H1 (cell line): Measurements from ENCODE around the gene SRP14. TPM values are rescaled to one million over a fixed set of nuclear protein-coding genes. Genes with fewer than 3 reads are reported as not detected.
A peak's percentile ranks its signal among the peaks of the same experiment; 100 is the strongest.

Experiments used
- CTCF ChIA-PET: fragments of 300-600 bp; sonication (Branson Sonifier 250); formaldehyde crosslinking; loops from one replicate; lab custom pipeline; 2021; ENCODE audit not compliant: partially characterized antibody; lab: Charles Lee
- POLR2A ChIA-PET: fragments of 300-600 bp; sonication (Branson Sonifier 250); formaldehyde crosslinking; loops from one replicate; lab custom pipeline; 2021; ENCODE audit warnings: inconsistent platforms; ENCODE audit not compliant: partially characterized antibody; lab: Charles Lee
- DNase-seq, 2 experiments: peaks; one replicate each; pipeline versions ENCODE4 v3.0.0 to v3.0.0-alpha.2; 2010 to 2022; ENCODE audit warnings: low spot score in 2 of 2, low read depth in 1 of 2, mixed read lengths in 1 of 2
- FAIRE-seq: peaks from 2 replicates; lab custom pipeline; 2011; peaks lifted over from hg19 to GRCh38; lab: Jason Lieb, UNC
- H2AFZ ChIP-seq: 2 replicates; pipeline ENCODE4 v1.8.1; 2012; ENCODE audit warnings: low read length, inconsistent platforms
- H2AK5ac ChIP-seq: 2 replicates; pipeline ENCODE4 v1.6.1; 2013; ENCODE audit warnings: low read depth, low read length
- H2BK120ac ChIP-seq: replicated peaks from 2 replicates; pipeline ENCODE3; 2013; ENCODE audit warnings: low read depth, low read length, inconsistent platforms
- H2BK12ac ChIP-seq: 2 replicates; pipeline ENCODE4 v1.6.1; 2013; ENCODE audit warnings: low read depth, low read length
- H2BK15ac ChIP-seq: 2 replicates; pipeline ENCODE4 v1.6.1; 2013; ENCODE audit warnings: low read length
- H2BK20ac ChIP-seq: 2 replicates; pipeline ENCODE4 v1.6.1; 2013; ENCODE audit warnings: low read length
- H2BK5ac ChIP-seq: 2 replicates; pipeline ENCODE4 v1.6.1; 2013; ENCODE audit warnings: low read depth, low read length
- H3K14ac ChIP-seq: 2 replicates; pipeline ENCODE4 v1.6.1; 2013; ENCODE audit warnings: inconsistent platforms; ENCODE audit not compliant: insufficient read length
- H3K18ac ChIP-seq: 2 replicates; pipeline ENCODE4 v1.6.1; 2013; ENCODE audit warnings: low read length; ENCODE audit errors: extremely low read depth
- H3K23ac ChIP-seq: 2 replicates; pipeline ENCODE4 v1.6.1; 2013; ENCODE audit warnings: inconsistent platforms; ENCODE audit not compliant: insufficient read length
- H3K23me2 ChIP-seq: 2 replicates; pipeline ENCODE4 v1.6.1; 2013; ENCODE audit warnings: low read depth, low read length
- H3K27ac ChIP-seq: 2 replicates; pipeline ENCODE4 v1.6.1; 2011; ENCODE audit warnings: low read depth, low read length, inconsistent platforms
- H3K27me3 ChIP-seq, 4 experiments: replicated peaks in 1 of 4; 1 replicate in 1 of 4; 2 replicates in 3 of 4; pipeline versions ENCODE4 v1.6.1 to v1.8.1; 2011 to 2013; ENCODE audit warnings: low read length in 3 of 4, mild to moderate bottlenecking in 3 of 4, inconsistent platforms in 2 of 4, mixed read lengths in 2 of 4, moderate library complexity in 1 of 4; ENCODE audit not compliant: control insufficient read depth in 3 of 4, insufficient read depth in 3 of 4; ENCODE audit errors: extremely low read depth in 1 of 4
- H3K36me3 ChIP-seq, 4 experiments: 2 replicates each; pipeline versions ENCODE4 v1.6.1 to v1.8.1; 2011 to 2013; ENCODE audit warnings: mild to moderate bottlenecking in 4 of 4, low read length in 3 of 4, moderate library complexity in 2 of 4, control low read depth in 1 of 4, inconsistent platforms in 1 of 4; ENCODE audit not compliant: insufficient read depth in 4 of 4, control insufficient read depth in 2 of 4
- H3K4ac ChIP-seq: replicated peaks from 2 replicates; pipeline ENCODE3; 2013; ENCODE audit warnings: low read length, low read depth, mixed read lengths, inconsistent platforms; ENCODE audit not compliant: insufficient read length
- H3K4me1 ChIP-seq, 4 experiments: replicated peaks in 1 of 4; 1 replicate in 1 of 4; 2 replicates in 3 of 4; pipeline versions ENCODE4 v1.6.1 to v1.8.1; 2011 to 2013; ENCODE audit warnings: low read length in 3 of 4, inconsistent platforms in 2 of 4, mixed read lengths in 1 of 4; ENCODE audit not compliant: insufficient read depth in 4 of 4, control insufficient read depth in 3 of 4
- H3K4me2 ChIP-seq, 2 experiments: 2 replicates each; pipeline versions ENCODE4 v1.6.1 to v1.8.1; 2011 to 2013; ENCODE audit warnings: low read depth in 2 of 2, low read length in 2 of 2, control low read depth in 1 of 2, inconsistent platforms in 1 of 2, mild to moderate bottlenecking in 1 of 2; ENCODE audit not compliant: insufficient read depth in 1 of 2
- H3K4me3 ChIP-seq, 4 experiments: fragments of 200-600, 300-600 bp in 1 of 4; sonication (generic), shearing (Covaris generic), sonication (Bioruptor Twin) in 1 of 4; 2 replicates each; pipeline versions ENCODE4 v1.5.1 to v1.8.1; 2011 to 2016; ENCODE audit warnings: low read length in 4 of 4, low read depth in 3 of 4, control low read depth in 2 of 4, inconsistent platforms in 2 of 4, mild to moderate bottlenecking in 2 of 4, mixed read lengths in 1 of 4, moderate library complexity in 1 of 4; ENCODE audit not compliant: insufficient read depth in 2 of 4; ENCODE audit errors: extremely low read depth in 1 of 4
- H3K56ac ChIP-seq: replicated peaks from 2 replicates; pipeline ENCODE3; 2013; ENCODE audit warnings: low read depth, mild to moderate bottlenecking, mixed read lengths, low read length, inconsistent platforms; ENCODE audit not compliant: insufficient read length
- H3K79me1 ChIP-seq: 2 replicates; pipeline ENCODE4 v1.6.1; 2013; ENCODE audit warnings: low read depth, low read length, control low read depth
- H3K79me2 ChIP-seq, 2 experiments: 2 replicates each; pipeline versions ENCODE4 v1.6.1 to v1.8.1; 2012 to 2013; ENCODE audit warnings: low read length in 2 of 2, mild to moderate bottlenecking in 2 of 2, inconsistent platforms in 1 of 2; ENCODE audit not compliant: insufficient read depth in 2 of 2, control insufficient read depth in 1 of 2
- H3K9ac ChIP-seq, 4 experiments: replicated peaks in 1 of 4; 1 replicate in 1 of 4; 2 replicates in 3 of 4; pipeline versions ENCODE4 v1.6.1 to v1.8.1; 2011 to 2013; ENCODE audit warnings: low read depth in 3 of 4, low read length in 3 of 4, control low read depth in 2 of 4, mild to moderate bottlenecking in 2 of 4, moderate library complexity in 2 of 4, inconsistent platforms in 1 of 4; ENCODE audit errors: extremely low read depth in 1 of 4
- H3K9me3 ChIP-seq, 2 experiments: 2 replicates each; pipeline versions ENCODE4 v1.6.1 to v1.8.1; 2012 to 2013; ENCODE audit warnings: mild to moderate bottlenecking in 2 of 2, moderate library complexity in 2 of 2, control low read depth in 1 of 2, inconsistent platforms in 1 of 2, low read depth in 1 of 2, low read length in 1 of 2, mixed read lengths in 1 of 2; ENCODE audit not compliant: insufficient read depth in 2 of 2
- H4K20me1 ChIP-seq, 2 experiments: replicated peaks in 1 of 2; 2 replicates each; pipeline versions ENCODE3 to v1.8.1; 2011 to 2013; ENCODE audit warnings: inconsistent platforms in 2 of 2, low read length in 2 of 2, mild to moderate bottlenecking in 1 of 2; ENCODE audit not compliant: insufficient read depth in 2 of 2, control insufficient read depth in 1 of 2
- H4K5ac ChIP-seq: 2 replicates; pipeline ENCODE4 v1.6.1; 2013; ENCODE audit warnings: low read length, low read depth, mixed read lengths, inconsistent platforms; ENCODE audit not compliant: insufficient read length
- H4K8ac ChIP-seq: 2 replicates; pipeline ENCODE4 v1.8.0; 2013; ENCODE audit warnings: mild to moderate bottlenecking, moderate library complexity, low read length, inconsistent platforms; ENCODE audit not compliant: insufficient read depth; ENCODE audit errors: extremely low read depth
- H4K91ac ChIP-seq: replicated peaks from 2 replicates; pipeline ENCODE3; 2013; ENCODE audit warnings: low read length, mixed read lengths, inconsistent platforms; ENCODE audit not compliant: insufficient read length
- CBX5 ChIP-seq: fragments of 300-800, 300-1000 bp; sonication (generic); IDR thresholded peaks from 2 replicates; pipeline ENCODE4 v1.7.1; 2016; ENCODE audit warnings: antibody characterized with exemption, low read length, low read depth
- CTBP2 ChIP-seq: IDR thresholded peaks from 2 replicates; pipeline ENCODE4 v1.7.0; 2011; ENCODE audit warnings: borderline replicate concordance, mild to moderate bottlenecking, moderate library complexity, mixed read lengths, low read length; ENCODE audit not compliant: insufficient read depth, insufficient read length
- GABPA ChIP-seq: IDR thresholded peaks from 2 replicates; pipeline ENCODE4 v1.6.1; 2011; ENCODE audit warnings: mild to moderate bottlenecking, low read length, moderate library complexity, borderline replicate concordance; ENCODE audit not compliant: insufficient read depth
- HDAC6 ChIP-seq: IDR thresholded peaks from one replicate; pipeline ENCODE4 v1.7.1; 2012; ENCODE audit warnings: low read depth, mild to moderate bottlenecking, inconsistent platforms, low read length, moderate library complexity
- RAD21 ChIP-seq, 2 experiments: IDR thresholded peaks in 1 of 2; conservative IDR thresholded peaks in 1 of 2; 2 replicates each; pipeline ENCODE4 v1.6.1; 2011; ENCODE audit warnings: low read depth in 2 of 2, low read length in 2 of 2, improper control_type of control experiment in 1 of 2, inconsistent platforms in 1 of 2, mild to moderate bottlenecking in 1 of 2, moderate library complexity in 1 of 2
- RBBP5 ChIP-seq: IDR thresholded peaks from 2 replicates; pipeline ENCODE4 v1.7.1; 2012; ENCODE audit warnings: low read depth, mild to moderate bottlenecking, inconsistent platforms, low read length, moderate library complexity, borderline replicate concordance
- SIN3A ChIP-seq, 2 experiments: IDR thresholded peaks in 1 of 2; conservative IDR thresholded peaks in 1 of 2; 2 replicates each; pipeline ENCODE4 v1.6.1; 2011 to 2012; ENCODE audit warnings: low read length in 2 of 2, improper control_type of control experiment in 1 of 2, low read depth in 1 of 2, mild to moderate bottlenecking in 1 of 2
- SIX5 ChIP-seq: IDR thresholded peaks from 2 replicates; pipeline ENCODE4 v1.6.1; 2011; ENCODE audit warnings: mild to moderate bottlenecking, low read depth, low read length
- SP2 ChIP-seq: IDR thresholded peaks from 2 replicates; pipeline ENCODE4 v1.6.1; 2012; ENCODE audit warnings: mild to moderate bottlenecking, low read length, inconsistent platforms
- TEAD4 ChIP-seq: IDR thresholded peaks from 2 replicates; pipeline ENCODE4 v1.6.1; 2012; ENCODE audit warnings: low read depth, low read length, inconsistent platforms, mixed read lengths
- WGBS, 2 experiments: shearing (Covaris generic) in 1 of 2; methylation state at CpG; one replicate each; pipeline versions ENCODE4 v1.1.6 to v1.1.7; 2013 to 2015; ENCODE audit warnings: low lambda C conversion rate in 2 of 2, mixed read lengths in 2 of 2, inconsistent platforms in 1 of 2, low coverage in 1 of 2, missing lambda C conversion rate in 1 of 2; ENCODE audit not compliant: insufficient replicate concordance in 2 of 2, insufficient coverage in 1 of 2, insufficient read length in 1 of 2; ENCODE audit errors: extremely low coverage in 1 of 2, missing lambda C conversion rate in 1 of 2; 5-methylcytosine and 5-hydroxymethylcytosine counted together
- polyA plus RNA-seq, 7 experiments: library from polyadenylated mRNA; depleted of rRNA in 3 of 7; stranded (reverse) in 5 of 7; unstranded in 2 of 7; fragments of >200 nt in 5 of 7; fragments of 200-250 nt in 2 of 7; gene quantifications; 1 replicate in 5 of 7; 2 replicates in 1 of 7; 4 replicates in 1 of 7; pipeline versions ENCODE4 v1.2.1 to v1.2.3, GENCODE V29; 2011 to 2013; ENCODE audit warnings: missing spikeins in 2 of 7, mixed read lengths in 2 of 7
- total RNA-seq: library from RNA; stranded (reverse); fragmentation: NEBNext Ultra II Directional; extraction: Animal tissue kit (Norgen Biotek cat#: 25700); gene quantifications from 2 replicates; pipeline ENCODE4 v1.2.1, GENCODE V29; 2021
- TF ChIP-seq, protein P1 (sequence below): IDR thresholded peaks from 2 replicates; pipeline ENCODE4 v1.6.1; 2012; ENCODE audit warnings: inconsistent platforms

The SRP14 gene
- total and polyA plus RNA-seq, 2 of the 8 experiments (the other 6 are each of a cell fraction or from before 2014, with no cell fraction given): 186 to 223 TPM

DNA sequence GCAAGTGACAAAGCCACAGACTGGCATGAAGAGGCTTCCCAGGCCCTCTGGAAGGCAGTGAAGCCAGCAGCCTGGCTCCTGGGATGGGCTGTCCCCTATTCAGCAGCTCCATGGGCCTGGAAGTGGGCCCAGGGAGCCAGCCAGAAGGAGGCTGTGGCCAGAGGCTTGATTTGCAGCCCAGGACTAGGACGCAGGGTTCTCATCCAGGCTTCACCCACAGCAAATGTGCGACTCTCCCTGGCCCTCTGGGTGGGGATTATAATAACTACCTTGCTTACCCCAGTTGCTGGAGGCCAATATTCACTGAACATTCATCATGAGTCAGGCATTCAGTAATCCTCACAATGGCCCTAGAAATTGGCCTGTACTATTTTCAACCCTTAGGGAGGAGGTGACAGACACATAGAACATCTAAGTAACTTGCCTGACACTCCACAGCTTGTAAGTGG, 24.6 kb upstream of the SRP14 start:
- no peak for FAIRE-seq
- Histone ChIP-seq H3K36me3 (no peaks in the 10 kb centered on the region), H2BK12ac (no peak overlapping the region), H2BK15ac (no peak overlapping the region), H3K23ac (no peak overlapping the region), H3K9ac (no peak overlapping the region), H4K91ac (no peak overlapping the region), H3K56ac (no peak overlapping the region), H3K4me2 (no peak overlapping the region), H2BK5ac (0 out of 2 replicates have a peak overlapping the region, but pooled peaks have one; percentile 19), H3K79me1 (no peaks in the 10 kb centered on the region), H3K79me2 (no peaks in the 10 kb centered on the region), H3K4ac (no peak overlapping the region), H4K5ac (no peak overlapping the region), H3K27me3 (peaks cover 0 to 2% (median 0%) of the 10 kb centered on the region in 4 experiments; a peak in 1 of 7 replicates), H3K18ac (no peak overlapping the region), H2BK120ac (no peak overlapping the region), H2AK5ac (0 out of 2 replicates have a peak overlapping the region, but pooled peaks have one; percentile 14), H3K14ac (no peak overlapping the region), H4K20me1 (no peaks in the 10 kb centered on the region), H3K27ac (no peak overlapping the region), H3K9me3 (no peaks in the 10 kb centered on the region), H3K23me2 (no peaks in the 10 kb centered on the region; the same call in 1 of the 2 replicates), H3K4me3 (no peak overlapping the region), H2AFZ (no peak overlapping the region), H4K8ac (no peak overlapping the region), H3K4me1 (peaks cover 0 to 9% (median 0%) of the 10 kb centered on the region in 4 experiments; a peak in 3 of 7 replicates), H2BK20ac (no peak overlapping the region)
- no peak for DNase-seq
- ChIA-PET CTCF (interaction anchor here (0.7 to 5.5 kb wide), 11 partner anchors 9 to 204 kb away, joined by 3 to 65 read pairs (median 3); no protein-coding TSS in a partner anchor), POLR2A (interaction anchor here (1.8 to 4.0 kb wide), 2 partner anchors 15 to 34 kb away, joined by 5 to 15 read pairs; no protein-coding TSS in a partner anchor)
- 100% methylated on average over 2 of the region's 2 CpGs; no CpG with 5 or more reads in 1 of the 2 experiments for WGBS, 2 experiments
- no peak for TF ChIP-seq HDAC6
- no peak for TF ChIP-seq CBX5
- no peak for TF ChIP-seq TEAD4
- TF ChIP-seq, protein P1, sequence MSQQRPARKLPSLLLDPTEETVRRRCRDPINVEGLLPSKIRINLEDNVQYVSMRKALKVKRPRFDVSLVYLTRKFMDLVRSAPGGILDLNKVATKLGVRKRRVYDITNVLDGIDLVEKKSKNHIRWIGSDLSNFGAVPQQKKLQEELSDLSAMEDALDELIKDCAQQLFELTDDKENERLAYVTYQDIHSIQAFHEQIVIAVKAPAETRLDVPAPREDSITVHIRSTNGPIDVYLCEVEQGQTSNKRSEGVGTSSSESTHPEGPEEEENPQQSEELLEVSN: no peak
- no peak for TF ChIP-seq RBBP5
- no peak for TF ChIP-seq SIX5
- no peak for TF ChIP-seq GABPA
- TF ChIP-seq SP2: no peak
- TF ChIP-seq CTBP2: no peak
- no peak for TF ChIP-seq SIN3A (conservative IDR thresholded peaks at IDR 0.05 in 1 of 2, IDR thresholded peaks at IDR 0.05 in 1 of 2; ENCODE audit: low read depth in 1 of 2, low read length in 2 of 2)
- no peak for TF ChIP-seq RAD21 (IDR thresholded peaks at IDR 0.05 in 1 of 2, conservative IDR thresholded peaks at IDR 0.05 in 1 of 2; ENCODE audit: low read depth in 2 of 2, low read length in 2 of 2)
